ENCODE data around the gene SYTL3. TPM values are rescaled to one million over a fixed set of nuclear protein-coding genes. Genes with fewer than 3 reads are reported as not detected.

SYTL3 gene
- total RNA-seq, 6 experiments from 2014 or later, result 3.1 to 5.7 (median 3.9) TPM

DNA sequence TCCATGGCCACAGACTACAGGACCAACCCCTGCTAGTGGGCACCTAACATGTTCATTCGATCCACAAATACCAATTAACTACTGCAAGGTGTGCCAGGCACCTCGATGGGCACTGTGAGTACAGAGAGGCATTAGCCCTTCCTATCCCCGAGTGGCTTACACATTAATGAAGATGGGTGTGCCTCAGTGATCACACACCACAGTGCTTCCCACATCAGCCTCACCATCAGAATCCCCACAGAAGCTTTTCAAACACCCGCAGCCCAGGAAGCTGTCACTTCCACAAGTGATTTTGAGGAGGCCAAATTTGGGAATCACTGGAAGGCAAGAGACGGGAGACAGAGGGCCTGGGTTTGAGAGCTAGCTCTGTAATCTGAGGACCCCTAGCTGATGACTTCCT, 145.7 kb downstream of the SYTL3 start:
- no peak for DNase-seq
- peaks cover 2% of the 10 kb centered on the region; the same call in 1 of the 2 replicates for H3K27me3 Mint-ChIP-seq (ENCODE audit: insufficient read depth)
- H3K4me3 Mint-ChIP-seq, result no peak overlapping the region
- peaks cover 60% of the 10 kb centered on the region for H3K4me1 Mint-ChIP-seq (ENCODE audit: low read depth)
- TF ChIP-seq CTCF (IDR thresholded peaks at IDR 0.05), result no peak
- no peaks in the 10 kb centered on the region for H3K9me3 Mint-ChIP-seq
- H3K27ac Mint-ChIP-seq, result no peak overlapping the region
- H3K36me3 Mint-ChIP-seq (ENCODE audit: low read depth), result no peaks in the 10 kb centered on the region; the same call in 1 of the 2 replicates

DNA sequence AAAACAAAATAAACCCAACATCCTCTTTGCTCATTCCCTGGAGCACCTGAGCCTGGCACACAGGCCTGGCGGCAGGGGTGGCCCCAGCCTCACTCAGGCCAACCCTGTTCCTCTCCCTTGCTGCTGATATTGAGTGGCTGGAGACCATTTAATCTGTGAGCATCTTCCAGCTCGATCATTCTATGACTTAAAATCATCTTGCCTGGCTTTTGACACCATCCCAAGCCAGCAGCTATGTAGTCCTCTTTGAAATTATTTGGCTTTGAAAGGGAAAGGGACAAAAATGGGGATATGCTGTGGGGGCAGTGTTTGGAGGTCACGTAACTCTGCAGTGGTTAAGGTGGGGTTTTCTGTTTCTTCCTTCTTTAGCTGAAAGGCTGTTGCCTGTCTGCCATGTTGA, 146.5 kb downstream of the SYTL3 start:
- Mint-ChIP-seq H3K36me3 (ENCODE audit: low read depth) (no peaks in the 10 kb centered on the region; the same call in 1 of the 2 replicates), H3K27me3 (ENCODE audit: insufficient read depth) (peaks cover 2% of the 10 kb centered on the region; the same call in 1 of the 2 replicates)

DNA sequence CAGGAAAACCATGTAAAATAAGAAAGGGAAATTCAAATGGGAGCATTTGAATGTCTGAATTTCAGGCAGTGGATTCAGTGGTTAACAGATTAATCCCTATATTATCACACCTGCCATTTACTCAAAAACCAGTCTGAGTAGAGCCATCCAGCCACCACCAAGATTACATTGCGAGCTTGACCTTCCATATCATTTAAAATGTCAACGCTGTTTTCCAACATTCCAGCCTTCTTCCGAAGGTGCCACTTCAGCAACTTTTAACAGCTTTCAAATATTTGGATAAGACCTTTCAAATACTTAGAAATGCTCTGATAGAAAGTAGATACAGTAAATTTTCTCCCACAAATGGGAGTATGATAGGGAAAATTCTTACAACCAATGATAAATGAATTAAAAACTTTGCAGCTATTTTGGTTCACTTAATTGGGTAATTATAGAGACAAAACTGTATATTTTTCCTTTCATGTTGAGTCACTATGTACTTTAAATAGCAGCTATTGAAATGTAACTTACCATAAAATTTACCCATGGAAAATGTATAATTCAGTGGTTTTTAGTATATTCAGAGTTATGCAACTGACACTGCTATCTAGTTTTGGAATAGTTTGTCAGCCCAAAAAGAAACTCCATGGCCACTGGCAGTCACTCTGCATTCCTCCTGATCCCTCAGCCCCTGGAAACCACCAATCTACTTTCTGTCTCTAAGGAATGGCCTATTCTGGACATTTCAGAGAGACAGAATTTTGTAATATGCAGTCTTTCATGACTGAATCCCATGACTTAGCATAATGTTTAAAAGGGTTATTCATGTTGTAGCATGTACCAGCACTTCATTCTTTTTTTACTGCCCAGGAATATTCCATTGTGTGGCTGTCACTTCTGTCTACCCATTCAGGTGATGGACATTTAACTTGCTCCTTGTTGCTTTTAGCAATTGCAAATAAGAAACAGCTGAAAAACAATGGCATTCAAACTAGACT, 147.8 kb downstream of the SYTL3 start:
- peak overlapping the region; percentile 87 for H3K27ac Mint-ChIP-seq
- H3K9me3 Mint-ChIP-seq, result no peaks in the 10 kb centered on the region
- H3K4me3 Mint-ChIP-seq, result peak overlapping the region; percentile 39
- DNase-seq, result peak; percentile 64
- peaks cover 53% of the 10 kb centered on the region for H3K4me1 Mint-ChIP-seq (ENCODE audit: low read depth)
- TF ChIP-seq CTCF (IDR thresholded peaks at IDR 0.05), result no peak
- H3K36me3 Mint-ChIP-seq (ENCODE audit: low read depth), result no peaks in the 10 kb centered on the region; the same call in 1 of the 2 replicates
- no peaks in the 10 kb centered on the region; the same call in 1 of the 2 replicates for H3K27me3 Mint-ChIP-seq (ENCODE audit: insufficient read depth)

More for the DNA sequence above, 146.5 kb downstream of the SYTL3 start:
- Mint-ChIP-seq H3K4me1 (ENCODE audit: low read depth) (peaks cover 57% of the 10 kb centered on the region), H3K27ac (peak overlapping the region; percentile 29; the same call in 1 of the 2 replicates), H3K9me3 (no peaks in the 10 kb centered on the region), H3K4me3 (no peak overlapping the region)
- no peak for TF ChIP-seq CTCF (IDR thresholded peaks at IDR 0.05)
- no peak for DNase-seq

DNA sequence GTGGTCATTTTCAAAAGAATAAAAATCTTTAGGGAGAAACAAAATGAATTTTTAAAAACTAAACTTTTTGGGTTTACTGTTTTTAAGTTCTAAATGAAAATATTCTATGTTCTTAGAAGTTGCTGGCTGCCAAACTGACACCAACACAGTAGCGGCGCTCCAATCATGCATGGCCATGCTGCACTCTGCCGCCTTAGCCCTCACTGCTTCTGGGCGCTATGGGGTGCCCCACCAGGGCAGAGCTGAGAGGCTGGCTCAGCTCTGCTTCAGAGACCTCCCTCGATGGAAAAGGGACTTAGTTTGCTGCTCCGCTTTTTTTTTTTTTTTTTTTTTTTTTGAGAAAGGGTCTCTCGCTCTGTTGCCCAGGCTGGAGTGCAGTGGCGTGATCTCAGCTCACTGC, 148.5 kb downstream of the SYTL3 start:
- H3K27me3 Mint-ChIP-seq (ENCODE audit: insufficient read depth), result no peaks in the 10 kb centered on the region; the same call in 1 of the 2 replicates
- H3K36me3 Mint-ChIP-seq (ENCODE audit: low read depth), result no peaks in the 10 kb centered on the region; the same call in 1 of the 2 replicates
- H3K4me3 Mint-ChIP-seq, result peak overlapping the region; percentile 39
- peak overlapping the region; percentile 87 for H3K27ac Mint-ChIP-seq
- no peaks in the 10 kb centered on the region for H3K9me3 Mint-ChIP-seq
- H3K4me1 Mint-ChIP-seq (ENCODE audit: low read depth), result peaks cover 52% of the 10 kb centered on the region
- DNase-seq, result no peak
- TF ChIP-seq CTCF (IDR thresholded peaks at IDR 0.05), result no peak

- peak; percentile 25; the same call in 1 of the 2 replicates for TF ChIP-seq CTCF (IDR thresholded peaks at IDR 0.05)
- Mint-ChIP-seq H3K36me3 (ENCODE audit: low read depth) (no peaks in the 10 kb centered on the region; the same call in 1 of the 2 replicates), H3K4me3 (no peak overlapping the region), H3K27ac (peak overlapping the region; percentile 74), H3K4me1 (ENCODE audit: low read depth) (peaks cover 56% of the 10 kb centered on the region), H3K27me3 (ENCODE audit: insufficient read depth) (no peaks in the 10 kb centered on the region; the same call in 1 of the 2 replicates), H3K9me3 (no peaks in the 10 kb centered on the region)
- peak; percentile 23 for DNase-seq
These were observed 149.4 kb downstream of the SYTL3 start for GRCh38 chr6:158799051-158799792.

All from HFFc6 (cell line).